H1 (cell line): ENCODE data around the gene DPEP1. TPM values are rescaled to one million over a fixed set of nuclear protein-coding genes. Genes with fewer than 3 reads are reported as not detected.
A peak's percentile ranks its signal among the peaks of the same experiment; 100 is the strongest.

ENCODE experiments used
- CTCF ChIA-PET: fragments of 300-600 bp; sonication (Branson Sonifier 250); formaldehyde crosslinking; loops from one replicate; lab custom pipeline; 2021; ENCODE audit not compliant: partially characterized antibody; lab: Charles Lee
- POLR2A ChIA-PET: fragments of 300-600 bp; sonication (Branson Sonifier 250); formaldehyde crosslinking; loops from one replicate; lab custom pipeline; 2021; ENCODE audit warnings: inconsistent platforms; ENCODE audit not compliant: partially characterized antibody; lab: Charles Lee
- DNase-seq, 2 experiments: peaks; one replicate each; pipeline versions ENCODE4 v3.0.0 to v3.0.0-alpha.2; 2010 to 2022; ENCODE audit warnings: low spot score in 2 of 2, low read depth in 1 of 2, mixed read lengths in 1 of 2
- FAIRE-seq: peaks from 2 replicates; lab custom pipeline; 2011; peaks lifted over from hg19 to GRCh38; lab: Jason Lieb, UNC
- H2AFZ ChIP-seq: 2 replicates; pipeline ENCODE4 v1.8.1; 2012; ENCODE audit warnings: low read length, inconsistent platforms
- H2AK5ac ChIP-seq: 2 replicates; pipeline ENCODE4 v1.6.1; 2013; ENCODE audit warnings: low read depth, low read length
- H2BK120ac ChIP-seq: replicated peaks from 2 replicates; pipeline ENCODE3; 2013; ENCODE audit warnings: low read depth, low read length, inconsistent platforms
- H2BK12ac ChIP-seq: 2 replicates; pipeline ENCODE4 v1.6.1; 2013; ENCODE audit warnings: low read depth, low read length
- H2BK15ac ChIP-seq: 2 replicates; pipeline ENCODE4 v1.6.1; 2013; ENCODE audit warnings: low read length
- H2BK20ac ChIP-seq: 2 replicates; pipeline ENCODE4 v1.6.1; 2013; ENCODE audit warnings: low read length
- H2BK5ac ChIP-seq: 2 replicates; pipeline ENCODE4 v1.6.1; 2013; ENCODE audit warnings: low read depth, low read length
- H3K14ac ChIP-seq: 2 replicates; pipeline ENCODE4 v1.6.1; 2013; ENCODE audit warnings: inconsistent platforms; ENCODE audit not compliant: insufficient read length
- H3K18ac ChIP-seq: 2 replicates; pipeline ENCODE4 v1.6.1; 2013; ENCODE audit warnings: low read length; ENCODE audit errors: extremely low read depth
- H3K23ac ChIP-seq: 2 replicates; pipeline ENCODE4 v1.6.1; 2013; ENCODE audit warnings: inconsistent platforms; ENCODE audit not compliant: insufficient read length
- H3K23me2 ChIP-seq: 2 replicates; pipeline ENCODE4 v1.6.1; 2013; ENCODE audit warnings: low read depth, low read length
- H3K27ac ChIP-seq: 2 replicates; pipeline ENCODE4 v1.6.1; 2011; ENCODE audit warnings: low read depth, low read length, inconsistent platforms
- H3K27me3 ChIP-seq, 4 experiments: replicated peaks in 1 of 4; 1 replicate in 1 of 4; 2 replicates in 3 of 4; pipeline versions ENCODE4 v1.6.1 to v1.8.1; 2011 to 2013; ENCODE audit warnings: low read length in 3 of 4, mild to moderate bottlenecking in 3 of 4, inconsistent platforms in 2 of 4, mixed read lengths in 2 of 4, moderate library complexity in 1 of 4; ENCODE audit not compliant: control insufficient read depth in 3 of 4, insufficient read depth in 3 of 4; ENCODE audit errors: extremely low read depth in 1 of 4
- H3K36me3 ChIP-seq, 4 experiments: 2 replicates each; pipeline versions ENCODE4 v1.6.1 to v1.8.1; 2011 to 2013; ENCODE audit warnings: mild to moderate bottlenecking in 4 of 4, low read length in 3 of 4, moderate library complexity in 2 of 4, control low read depth in 1 of 4, inconsistent platforms in 1 of 4; ENCODE audit not compliant: insufficient read depth in 4 of 4, control insufficient read depth in 2 of 4
- H3K4ac ChIP-seq: replicated peaks from 2 replicates; pipeline ENCODE3; 2013; ENCODE audit warnings: low read length, low read depth, mixed read lengths, inconsistent platforms; ENCODE audit not compliant: insufficient read length
- H3K4me1 ChIP-seq, 4 experiments: replicated peaks in 1 of 4; 1 replicate in 1 of 4; 2 replicates in 3 of 4; pipeline versions ENCODE4 v1.6.1 to v1.8.1; 2011 to 2013; ENCODE audit warnings: low read length in 3 of 4, inconsistent platforms in 2 of 4, mixed read lengths in 1 of 4; ENCODE audit not compliant: insufficient read depth in 4 of 4, control insufficient read depth in 3 of 4
- H3K4me2 ChIP-seq, 2 experiments: 2 replicates each; pipeline versions ENCODE4 v1.6.1 to v1.8.1; 2011 to 2013; ENCODE audit warnings: low read depth in 2 of 2, low read length in 2 of 2, control low read depth in 1 of 2, inconsistent platforms in 1 of 2, mild to moderate bottlenecking in 1 of 2; ENCODE audit not compliant: insufficient read depth in 1 of 2
- H3K4me3 ChIP-seq, 4 experiments: fragments of 200-600, 300-600 bp in 1 of 4; sonication (generic), shearing (Covaris generic), sonication (Bioruptor Twin) in 1 of 4; 2 replicates each; pipeline versions ENCODE4 v1.5.1 to v1.8.1; 2011 to 2016; ENCODE audit warnings: low read length in 4 of 4, low read depth in 3 of 4, control low read depth in 2 of 4, inconsistent platforms in 2 of 4, mild to moderate bottlenecking in 2 of 4, mixed read lengths in 1 of 4, moderate library complexity in 1 of 4; ENCODE audit not compliant: insufficient read depth in 2 of 4; ENCODE audit errors: extremely low read depth in 1 of 4
- H3K56ac ChIP-seq: replicated peaks from 2 replicates; pipeline ENCODE3; 2013; ENCODE audit warnings: low read depth, mild to moderate bottlenecking, mixed read lengths, low read length, inconsistent platforms; ENCODE audit not compliant: insufficient read length
- H3K79me1 ChIP-seq: 2 replicates; pipeline ENCODE4 v1.6.1; 2013; ENCODE audit warnings: low read depth, low read length, control low read depth
- H3K79me2 ChIP-seq, 2 experiments: 2 replicates each; pipeline versions ENCODE4 v1.6.1 to v1.8.1; 2012 to 2013; ENCODE audit warnings: low read length in 2 of 2, mild to moderate bottlenecking in 2 of 2, inconsistent platforms in 1 of 2; ENCODE audit not compliant: insufficient read depth in 2 of 2, control insufficient read depth in 1 of 2
- H3K9ac ChIP-seq, 4 experiments: replicated peaks in 1 of 4; 1 replicate in 1 of 4; 2 replicates in 3 of 4; pipeline versions ENCODE4 v1.6.1 to v1.8.1; 2011 to 2013; ENCODE audit warnings: low read depth in 3 of 4, low read length in 3 of 4, control low read depth in 2 of 4, mild to moderate bottlenecking in 2 of 4, moderate library complexity in 2 of 4, inconsistent platforms in 1 of 4; ENCODE audit errors: extremely low read depth in 1 of 4
- H3K9me3 ChIP-seq, 2 experiments: 2 replicates each; pipeline versions ENCODE4 v1.6.1 to v1.8.1; 2012 to 2013; ENCODE audit warnings: mild to moderate bottlenecking in 2 of 2, moderate library complexity in 2 of 2, control low read depth in 1 of 2, inconsistent platforms in 1 of 2, low read depth in 1 of 2, low read length in 1 of 2, mixed read lengths in 1 of 2; ENCODE audit not compliant: insufficient read depth in 2 of 2
- H4K20me1 ChIP-seq, 2 experiments: replicated peaks in 1 of 2; 2 replicates each; pipeline versions ENCODE3 to v1.8.1; 2011 to 2013; ENCODE audit warnings: inconsistent platforms in 2 of 2, low read length in 2 of 2, mild to moderate bottlenecking in 1 of 2; ENCODE audit not compliant: insufficient read depth in 2 of 2, control insufficient read depth in 1 of 2
- H4K5ac ChIP-seq: 2 replicates; pipeline ENCODE4 v1.6.1; 2013; ENCODE audit warnings: low read length, low read depth, mixed read lengths, inconsistent platforms; ENCODE audit not compliant: insufficient read length
- H4K8ac ChIP-seq: 2 replicates; pipeline ENCODE4 v1.8.0; 2013; ENCODE audit warnings: mild to moderate bottlenecking, moderate library complexity, low read length, inconsistent platforms; ENCODE audit not compliant: insufficient read depth; ENCODE audit errors: extremely low read depth
- H4K91ac ChIP-seq: replicated peaks from 2 replicates; pipeline ENCODE3; 2013; ENCODE audit warnings: low read length, mixed read lengths, inconsistent platforms; ENCODE audit not compliant: insufficient read length
- EZH2 ChIP-seq: fragments of 200-600 bp; sonication (generic); IDR thresholded peaks from 2 replicates; pipeline ENCODE4 v1.7.1; 2012; ENCODE audit warnings: low read depth, mild to moderate bottlenecking, moderate library complexity, low read length, inconsistent platforms; ENCODE audit not compliant: severe bottlenecking
- GABPA ChIP-seq: IDR thresholded peaks from 2 replicates; pipeline ENCODE4 v1.6.1; 2011; ENCODE audit warnings: mild to moderate bottlenecking, low read length, moderate library complexity, borderline replicate concordance; ENCODE audit not compliant: insufficient read depth
- GTF2F1 ChIP-seq: IDR thresholded peaks from 2 replicates; pipeline ENCODE4 v1.6.1; 2012; ENCODE audit warnings: low read depth, low read length, improper control_type of control experiment, borderline replicate concordance
- MAX ChIP-seq: IDR thresholded peaks from 2 replicates; pipeline ENCODE4 v1.6.1; 2012; ENCODE audit warnings: inconsistent platforms
- NRF1 ChIP-seq: IDR thresholded peaks from 2 replicates; pipeline ENCODE4 v1.6.1; 2011; ENCODE audit warnings: mild to moderate bottlenecking, low read depth, low read length, improper control_type of control experiment
- POLR2A ChIP-seq, 2 experiments: IDR thresholded peaks; 1 replicate in 1 of 2; 2 replicates in 1 of 2; pipeline ENCODE4 v1.6.1; 2011; ENCODE audit warnings: low read depth in 2 of 2, low read length in 2 of 2, mild to moderate bottlenecking in 2 of 2; ENCODE audit errors: control extremely low read depth in 1 of 2
- POLR2AphosphoS5 ChIP-seq: IDR thresholded peaks from 2 replicates; pipeline ENCODE4 v1.6.1; 2011; ENCODE audit warnings: low read depth, low read length
- RAD21 ChIP-seq, 2 experiments: IDR thresholded peaks in 1 of 2; conservative IDR thresholded peaks in 1 of 2; 2 replicates each; pipeline ENCODE4 v1.6.1; 2011; ENCODE audit warnings: low read depth in 2 of 2, low read length in 2 of 2, improper control_type of control experiment in 1 of 2, inconsistent platforms in 1 of 2, mild to moderate bottlenecking in 1 of 2, moderate library complexity in 1 of 2
- RBBP5 ChIP-seq: IDR thresholded peaks from 2 replicates; pipeline ENCODE4 v1.7.1; 2012; ENCODE audit warnings: low read depth, mild to moderate bottlenecking, inconsistent platforms, low read length, moderate library complexity, borderline replicate concordance
- TBP ChIP-seq: IDR thresholded peaks from 2 replicates; pipeline ENCODE4 v1.6.1; 2011; ENCODE audit warnings: low read depth, low read length, improper control_type of control experiment
- YY1 ChIP-seq: IDR thresholded peaks from 2 replicates; pipeline ENCODE4 v1.6.1; 2011; ENCODE audit warnings: low read depth, mild to moderate bottlenecking, low read length
- WGBS, 2 experiments: shearing (Covaris generic) in 1 of 2; methylation state at CpG; one replicate each; pipeline versions ENCODE4 v1.1.6 to v1.1.7; 2013 to 2015; ENCODE audit warnings: low lambda C conversion rate in 2 of 2, mixed read lengths in 2 of 2, inconsistent platforms in 1 of 2, low coverage in 1 of 2, missing lambda C conversion rate in 1 of 2; ENCODE audit not compliant: insufficient replicate concordance in 2 of 2, insufficient coverage in 1 of 2, insufficient read length in 1 of 2; ENCODE audit errors: extremely low coverage in 1 of 2, missing lambda C conversion rate in 1 of 2; 5-methylcytosine and 5-hydroxymethylcytosine counted together
- polyA plus RNA-seq, 7 experiments: library from polyadenylated mRNA; depleted of rRNA in 3 of 7; stranded (reverse) in 5 of 7; unstranded in 2 of 7; fragments of >200 nt in 5 of 7; fragments of 200-250 nt in 2 of 7; gene quantifications; 1 replicate in 5 of 7; 2 replicates in 1 of 7; 4 replicates in 1 of 7; pipeline versions ENCODE4 v1.2.1 to v1.2.3, GENCODE V29; 2011 to 2013; ENCODE audit warnings: missing spikeins in 2 of 7, mixed read lengths in 2 of 7
- total RNA-seq: library from RNA; stranded (reverse); fragmentation: NEBNext Ultra II Directional; extraction: Animal tissue kit (Norgen Biotek cat#: 25700); gene quantifications from 2 replicates; pipeline ENCODE4 v1.2.1, GENCODE V29; 2021

Gene DPEP1
- total and polyA plus RNA-seq, 2 of the 8 experiments (the other 6 are each of a cell fraction or from before 2014, with no cell fraction given): 2.8 to 3.1 TPM

DNA sequence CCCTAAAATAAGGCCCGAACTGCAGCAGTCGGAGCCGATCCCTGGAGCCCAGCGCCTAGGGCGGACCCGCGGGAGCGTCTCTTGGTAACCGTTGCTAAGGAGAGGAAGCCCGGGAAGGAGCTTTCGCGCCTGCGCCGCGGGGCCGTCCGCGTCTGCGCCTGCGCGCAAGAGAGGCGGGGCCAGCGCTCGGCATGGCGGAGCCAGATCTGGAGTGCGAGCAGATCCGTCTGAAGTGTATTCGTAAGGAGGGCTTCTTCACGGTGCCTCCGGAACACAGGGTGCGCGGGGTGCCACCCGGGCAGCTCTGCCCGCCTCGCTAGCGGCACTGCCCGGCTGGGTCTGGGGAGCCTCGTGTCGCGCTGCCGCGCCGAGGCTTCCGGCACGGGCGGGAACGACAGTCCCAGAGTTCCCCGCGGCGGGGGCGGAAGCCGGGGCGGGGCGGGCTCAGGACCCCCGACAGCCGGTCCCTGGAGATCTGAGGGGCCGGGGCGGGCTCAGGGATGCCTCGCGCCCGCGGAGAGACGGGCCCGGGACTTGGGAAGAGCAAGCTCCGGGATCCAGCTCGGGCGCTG is 73.2 kb downstream of the DPEP1 start, which contains the start of gene CDK10:
CDK10 (plus strand) TSS at position 170 of the 572 bp plus-strand sequence; CDS start at position 192, 22 bp downstream.
- Histone ChIP-seq H2AK5ac (peak within 1 kb of the TSS; percentile 48; the same call in 1 of the 2 replicates), H4K20me1 (peaks cover 0 to 12% of the 10 kb centered on the region in 2 experiments), H3K4me3 (peak within 1 kb of the TSS; percentile 69 to 93 (median 84)), H2BK5ac (peak within 1 kb of the TSS; percentile 61; the same call in 1 of the 2 replicates), H4K5ac (peak within 1 kb of the TSS; percentile 98), H3K79me2 (peaks cover 0 to 11% of the 10 kb centered on the region in 2 experiments; a peak in 1 of 4 replicates), H2BK12ac (no peak within 1 kb of the TSS; the same call in 1 of the 2 replicates), H2BK120ac (peak within 1 kb of the TSS; percentile 57), H3K56ac (peak within 1 kb of the TSS; percentile 95), H3K36me3 (peaks cover 0 to 21% (median 12%) of the 10 kb centered on the region in 4 experiments; a peak in 6 of 8 replicates), H3K23me2 (peaks cover 6% of the 10 kb centered on the region; the same call in 1 of the 2 replicates), H3K27me3 (no peaks in the 10 kb centered on the region), H3K4me2 (peak within 1 kb of the TSS; percentile 81 to 82), H3K27ac (peak within 1 kb of the TSS; percentile 91), H3K9me3 (peaks cover 11 to 18% of the 10 kb centered on the region in 2 experiments), H3K4ac (peak within 1 kb of the TSS; percentile 91), H3K79me1 (peaks cover 11% of the 10 kb centered on the region), H3K4me1 (peaks cover 0 to 7% (median 2%) of the 10 kb centered on the region in 4 experiments; a peak in 4 of 7 replicates), H2AFZ (0 out of 2 replicates have a peak within 1 kb of the TSS, but pooled peaks have one; percentile 43), H2BK20ac (no peak within 1 kb of the TSS), H2BK15ac (no peak within 1 kb of the TSS; the same call in 1 of the 2 replicates), H3K18ac (peak within 1 kb of the TSS; percentile 100), H3K14ac (no peak within 1 kb of the TSS), H4K91ac (peak within 1 kb of the TSS; percentile 98), H3K23ac (no peak within 1 kb of the TSS), H3K9ac (peak within 1 kb of the TSS; percentile 80 to 90 (median 85)), H4K8ac (peak within 1 kb of the TSS; percentile 98)
- POLR2A ChIA-PET: interaction anchor here (0.6 to 4.8 kb wide), 15 partner anchors 9 to 253 kb away, joined by 3 to 59 read pairs (median 4); partner anchors contain the start of genes CHMP1A, SPATA2L, SPATA33 and TCF25
- CTCF ChIA-PET: interaction anchor here (1.0 to 1.1 kb wide), 2 partner anchors 9 to 16 kb away, joined by 5 read pairs; no protein-coding TSS in a partner anchor
- 6% methylated on average over 28 of the region's 67 CpGs; no CpG with 5 or more reads in 1 of the 2 experiments for WGBS, 2 experiments
- FAIRE-seq (no peak), DNase-seq (peak in 1 of 2 experiments; percentile 99)
- TF ChIP-seq GTF2F1 (no peak), GABPA (0 out of 2 replicates have a peak, but pooled peaks have one; percentile 14), NRF1 (peak; percentile 79), POLR2AphosphoS5 (peak; percentile 70), MAX (peak; percentile 95), TBP (peak; percentile 77), EZH2 (no peak), YY1 (peak; percentile 72), RAD21 (IDR thresholded peaks at IDR 0.05 in 1 of 2, conservative IDR thresholded peaks at IDR 0.05 in 1 of 2; ENCODE audit: low read depth in 2 of 2, low read length in 2 of 2) (no peak), POLR2A (IDR thresholded peaks at IDR 0.05; ENCODE audit: control extremely low read depth in 1 of 2, low read depth in 2 of 2, low read length in 2 of 2) (peak; percentile 84 to 85), RBBP5 (peak; percentile 59; the same call in 1 of the 2 replicates)
